Epithelial cell of proximal tubule (primary cell): ENCODE data around the gene TP53TG5. TPM values are rescaled to one million over a fixed set of nuclear protein-coding genes. Genes with fewer than 3 reads are reported as not detected.

Source experiments
- DNase-seq: peaks from one replicate; pipeline ENCODE4 v3.0.0-alpha.2; 2011; ENCODE audit warnings: low read depth
- H3K4me3 ChIP-seq: 2 replicates; pipeline ENCODE4 v1.5.1; 2011; ENCODE audit warnings: low read depth, mild to moderate bottlenecking, low read length
- total RNA-seq: library from RNA; depleted of rRNA; stranded (reverse); fragments of >200 nt; gene quantifications from 2 replicates; pipeline ENCODE4 v1.2.3, GENCODE V29; 2015
- TF ChIP-seq, protein P1 (sequence below): conservative IDR thresholded peaks from 2 replicates; pipeline ENCODE4 v1.5.1; 2012; ENCODE audit warnings: low read depth, mild to moderate bottlenecking, low read length

TP53TG5 gene
- total RNA-seq, 1 donor from 2014 or later = not detected

DNA sequence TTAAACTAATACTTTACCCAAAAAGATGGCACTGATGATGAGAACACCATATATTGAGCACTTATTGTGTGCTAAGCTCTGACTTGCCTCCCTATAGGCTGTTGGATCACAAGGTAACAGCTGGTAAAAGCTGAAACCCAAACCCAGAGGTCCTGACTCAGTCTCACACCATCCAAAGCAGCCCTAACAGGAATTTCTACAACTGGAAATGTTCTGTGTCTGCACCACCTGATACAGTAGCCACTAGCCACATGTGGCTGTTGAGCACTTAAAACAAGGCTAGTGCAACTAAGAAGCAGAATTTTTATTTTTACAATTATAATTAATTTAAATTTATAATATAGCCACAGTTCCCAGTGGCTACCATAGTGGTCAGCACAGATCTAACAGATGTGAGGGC, 54.4 kb downstream of the TP53TG5 start:
- TF ChIP-seq, protein P1, sequence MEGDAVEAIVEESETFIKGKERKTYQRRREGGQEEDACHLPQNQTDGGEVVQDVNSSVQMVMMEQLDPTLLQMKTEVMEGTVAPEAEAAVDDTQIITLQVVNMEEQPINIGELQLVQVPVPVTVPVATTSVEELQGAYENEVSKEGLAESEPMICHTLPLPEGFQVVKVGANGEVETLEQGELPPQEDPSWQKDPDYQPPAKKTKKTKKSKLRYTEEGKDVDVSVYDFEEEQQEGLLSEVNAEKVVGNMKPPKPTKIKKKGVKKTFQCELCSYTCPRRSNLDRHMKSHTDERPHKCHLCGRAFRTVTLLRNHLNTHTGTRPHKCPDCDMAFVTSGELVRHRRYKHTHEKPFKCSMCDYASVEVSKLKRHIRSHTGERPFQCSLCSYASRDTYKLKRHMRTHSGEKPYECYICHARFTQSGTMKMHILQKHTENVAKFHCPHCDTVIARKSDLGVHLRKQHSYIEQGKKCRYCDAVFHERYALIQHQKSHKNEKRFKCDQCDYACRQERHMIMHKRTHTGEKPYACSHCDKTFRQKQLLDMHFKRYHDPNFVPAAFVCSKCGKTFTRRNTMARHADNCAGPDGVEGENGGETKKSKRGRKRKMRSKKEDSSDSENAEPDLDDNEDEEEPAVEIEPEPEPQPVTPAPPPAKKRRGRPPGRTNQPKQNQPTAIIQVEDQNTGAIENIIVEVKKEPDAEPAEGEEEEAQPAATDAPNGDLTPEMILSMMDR = no peak
- no peak for DNase-seq
- no peak overlapping the region for H3K4me3 ChIP-seq

DNA sequence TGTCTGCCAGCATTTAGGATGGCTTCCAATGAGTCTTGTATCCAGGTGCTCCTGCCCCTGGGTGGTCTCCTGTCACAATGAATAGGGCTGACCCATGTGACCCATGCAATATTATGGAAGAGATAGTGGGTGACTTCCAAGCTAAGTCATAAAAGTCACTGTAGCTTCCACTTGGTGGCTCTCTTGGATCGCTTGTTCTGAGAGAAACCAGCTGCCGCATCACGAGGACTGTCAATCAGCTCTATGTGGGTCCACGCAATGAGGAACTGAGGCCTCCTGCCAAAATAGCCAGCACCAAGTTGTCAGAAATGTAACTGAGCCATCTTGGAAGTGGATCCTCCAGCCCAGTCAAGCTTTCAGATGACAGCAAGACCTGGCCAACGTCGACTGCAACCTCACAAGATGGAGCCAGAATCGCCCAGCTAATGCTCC, 55.2 kb downstream of the TP53TG5 start:
- no peak overlapping the region for H3K4me3 ChIP-seq
- no peak for DNase-seq
- TF ChIP-seq, protein P1 = peak; percentile 45

Other genes starting within 250 kb of the TP53TG5 start
- not detected in 2 replicates for gene PI3, start 203.4 kb downstream of the TP53TG5 start, total RNA-seq
- gene SEMG1, start 171.3 kb downstream of the TP53TG5 start, total RNA-seq = not detected in 2 replicates
- gene SEMG2, start 157.0 kb downstream of the TP53TG5 start, total RNA-seq = not detected in 2 replicates
- 20.5 and 68.1 TPM in 2 replicates for gene SLPI, start 123.8 kb downstream of the TP53TG5 start, total RNA-seq
- gene RBPJL, start 71.5 kb downstream of the TP53TG5 start, total RNA-seq = not detected in 2 replicates
- gene MATN4, start 70.0 kb downstream of the TP53TG5 start, total RNA-seq = not detected in 2 replicates
- gene SDC4, start 29.9 kb downstream of the TP53TG5 start, total RNA-seq = 153 and 239 TPM in 2 replicates
- 22.6 and 30.3 TPM in 2 replicates for gene SYS1, start 15.2 kb downstream of the TP53TG5 start, total RNA-seq
- 49.6 and 55.2 TPM in 2 replicates for gene DBNDD2, start 30.0 kb upstream of the TP53TG5 start, total RNA-seq
- gene PIGT, start 37.8 kb upstream of the TP53TG5 start, total RNA-seq = 59.9 and 71.0 TPM in 2 replicates
- gene WFDC2, start 91.4 kb upstream of the TP53TG5 start, total RNA-seq = 14.7 and 53.3 TPM in 2 replicates
- not detected in 2 replicates for gene SPINT3, start 137.3 kb upstream of the TP53TG5 start, total RNA-seq
- not detected in 2 replicates for gene WFDC6, start 161.2 kb upstream of the TP53TG5 start, total RNA-seq
- not detected in 2 replicates for gene EPPIN, start 169.1 kb upstream of the TP53TG5 start, total RNA-seq
- not detected in 2 replicates for gene WFDC8, start 201.0 kb upstream of the TP53TG5 start, total RNA-seq